ENCODE measurements around the gene RCC2. TPM values are rescaled to one million over a fixed set of nuclear protein-coding genes. Genes with fewer than 3 reads are reported as not detected.

Gene RCC2
- total and polyA plus RNA-seq, 2 of the 4 experiments (the other 2 are of a cell fraction) = 24.0 to 38.9 TPM

- no peak overlapping the region for H4K5ac ChIP-seq (ENCODE audit: low read depth, low read length)
- CTCF ChIA-PET = interaction anchor here (0.7 kb wide), 1 partner anchor 22 kb away, joined by 3 read pairs; no protein-coding TSS in a partner anchor
- DNase-seq = no peak
These were observed 25.8 kb upstream of the RCC2 start for GRCh38 chr1:17465228-17465627.

More at GRCh38 chr1:17465228-17465627, 25.8 kb upstream of the RCC2 start:
- intact Hi-C loops (cut with micrococcal nuclease) (no loop called here), dilution Hi-C loops (cut with HindIII; ENCODE audit: low sequenced_read_pairs, unreplicated experiment) (no loop called here), in situ Hi-C loops (cut with MboI; ENCODE audit: low sequenced_read_pairs) (no loop called here)
- 20% methylated on average over 1 of the region's 6 CpGs; no CpG with 5 or more reads in 1 of the 2 experiments for WGBS, 2 experiments (ENCODE audit: extremely low coverage in 2 of 2, insufficient read length in 1 of 2)
- POLR2A ChIA-PET (ENCODE audit: unreplicated experiment) = no interaction called here
- no peak overlapping the region for H2BK15ac ChIP-seq (ENCODE audit: low read depth, low read length)
- H3K4me2 ChIP-seq (ENCODE audit: low read depth, low read length) = no peak overlapping the region
- no peak overlapping the region for H2BK5ac ChIP-seq (ENCODE audit: low read depth, low read length, poor library complexity, severe bottlenecking)
- H3K14ac ChIP-seq (replicated peaks; ENCODE audit: low read depth, low read length) = no peak overlapping the region
- H3K4me3 ChIP-seq (ENCODE audit: insufficient read depth, low read depth, low read length) = no peak overlapping the region
- no peak overlapping the region for H4K8ac ChIP-seq (ENCODE audit: low read depth in 2 of 2, low read length in 2 of 2)
- no peak for ATAC-seq (ENCODE audit: low read depth)
- H2AK9ac ChIP-seq (replicated peaks; ENCODE audit: low read depth, low read length, poor library complexity) = no peak overlapping the region
- H3K18ac ChIP-seq (ENCODE audit: low read depth, low read length) = no peak overlapping the region
- no peak overlapping the region for H3K4ac ChIP-seq (ENCODE audit: low read depth, low read length)
- H3K9ac ChIP-seq (ENCODE audit: low read depth, low read length) = no peak overlapping the region
- H2BK20ac ChIP-seq (ENCODE audit: low read depth, low read length) = no peak overlapping the region
- no peak overlapping the region for H3K23ac ChIP-seq (ENCODE audit: low read depth, low read length)
- H3K27me3 ChIP-seq (ENCODE audit: control insufficient read depth, insufficient read depth, low read length) = peaks cover 2% of the 10 kb centered on the region
- H3K27ac ChIP-seq (ENCODE audit: insufficient read depth, low read length) = no peak overlapping the region
- no peaks in the 10 kb centered on the region for H3K79me1 ChIP-seq (ENCODE audit: low read depth in 1 of 2, low read length in 2 of 2)
- H3K36me3 ChIP-seq (ENCODE audit: control insufficient read depth, insufficient read depth, low read length) = no peaks in the 10 kb centered on the region
- TF ChIP-seq SMC3 (IDR thresholded peaks at IDR 0.05; ENCODE audit: low read depth, low read length) = no peak
- no peak for TF ChIP-seq USF2 (IDR thresholded peaks at IDR 0.05; ENCODE audit: low read depth, low read length)
- TF ChIP-seq POLR2A (IDR thresholded peaks at IDR 0.05; ENCODE audit: low read depth, low read length) = no peak
- TF ChIP-seq CEBPB (IDR thresholded peaks at IDR 0.05; ENCODE audit: low read depth, low read length) = no peak
- TF ChIP-seq CTCF (conservative IDR thresholded peaks at IDR 0.05; ENCODE audit: low read depth, low read length) = no peak
- no peak for TF ChIP-seq ELK1 (IDR thresholded peaks at IDR 0.05; ENCODE audit: borderline replicate concordance, low read depth, low read length)
- TF ChIP-seq FOS (IDR thresholded peaks at IDR 0.05; ENCODE audit: low read depth, low read length) = no peak
- TF ChIP-seq RFX5 (IDR thresholded peaks at IDR 0.05; ENCODE audit: low read depth, low read length) = no peak
- no peak for TF ChIP-seq CHD1 (IDR thresholded peaks at IDR 0.05; ENCODE audit: low read depth, low read length)
- TF ChIP-seq MAZ (IDR thresholded peaks at IDR 0.05; ENCODE audit: borderline replicate concordance, low read depth, low read length) = no peak
- no peaks in the 10 kb centered on the region for H4K20me1 ChIP-seq (ENCODE audit: insufficient read depth, low read length)
- no TSS peak for BruUV-seq (replicated peaks)
- no peak overlapping the region for H2AK5ac ChIP-seq (ENCODE audit: low read depth, low read length)
- no peaks in the 10 kb centered on the region for H3K9me1 ChIP-seq (ENCODE audit: insufficient read depth, low read length)
- no peaks in the 10 kb centered on the region for H3K9me3 ChIP-seq (ENCODE audit: control insufficient read depth, insufficient read depth, low read length)
- no peak overlapping the region for H3K56ac ChIP-seq (ENCODE audit: extremely low read depth, insufficient read depth, low read length)
- no peak overlapping the region for H2AFZ ChIP-seq (replicated peaks; ENCODE audit: low read length, poor library complexity)
- H4K91ac ChIP-seq (ENCODE audit: insufficient read depth, low read depth, low read length) = no peak overlapping the region
- H2BK120ac ChIP-seq (ENCODE audit: low read depth, low read length) = no peak overlapping the region
- H3K4me1 ChIP-seq (ENCODE audit: control insufficient read depth, insufficient read depth, low read length) = no peaks in the 10 kb centered on the region
